Smooth muscle cell (in vitro differentiated cells): ENCODE results near the gene FBXO28. TPM values are rescaled to one million over a fixed set of nuclear protein-coding genes. Genes with fewer than 3 reads are reported as not detected.

Experiments
- DNase-seq: peaks from one replicate; lab custom pipeline; 2025; ENCODE audit not compliant: unreplicated experiment; lab: John Stamatoyannopoulos, UW
- H2AFZ ChIP-seq: fragments of 200-600 bp; sonication (generic); 2 replicates; pipeline ENCODE4 v1.6.0; 2016; ENCODE audit warnings: antibody characterized with exemption, low read depth, mild to moderate bottlenecking
- H3F3A ChIP-seq: fragments of 200-600 bp; sonication (generic); 2 replicates; pipeline ENCODE4 v1.6.0; 2017; ENCODE audit warnings: antibody characterized with exemption, low read depth
- H3K27ac ChIP-seq: fragments of 200-600 bp; sonication (generic); 2 replicates; pipeline ENCODE4 v1.5.1; 2016; ENCODE audit warnings: low read depth, mild to moderate bottlenecking
- H3K27me3 ChIP-seq: fragments of 200-600 bp; sonication (generic); 2 replicates; pipeline ENCODE4 v1.6.1; 2016; ENCODE audit warnings: low read depth, mild to moderate bottlenecking
- H3K36me3 ChIP-seq: fragments of 200-600 bp; sonication (generic); 2 replicates; pipeline ENCODE4 v1.5.1; 2016; ENCODE audit warnings: low read depth
- H3K4me1 ChIP-seq: fragments of 200-600 bp; sonication (generic); 2 replicates; pipeline ENCODE4 v1.5.1; 2016; ENCODE audit warnings: low read depth
- H3K4me2 ChIP-seq: fragments of 200-600 bp; sonication (generic); 2 replicates; pipeline ENCODE4 v1.6.0; 2016; ENCODE audit warnings: mild to moderate bottlenecking
- H3K4me3 ChIP-seq: fragments of 200-600 bp; sonication (generic); 2 replicates; pipeline ENCODE4 v1.5.1; 2016; ENCODE audit warnings: mild to moderate bottlenecking
- H3K79me2 ChIP-seq: fragments of 200-600 bp; sonication (generic); 2 replicates; pipeline ENCODE4 v1.6.0; 2016; ENCODE audit warnings: low read depth, mild to moderate bottlenecking
- H3K9ac ChIP-seq: fragments of 200-600 bp; sonication (generic); 2 replicates; pipeline ENCODE4 v1.6.0; 2016; ENCODE audit warnings: low read depth
- H3K9me3 ChIP-seq: fragments of 200-600 bp; sonication (generic); replicated peaks from 2 replicates; pipeline ENCODE4 v1.5.1; 2016; ENCODE audit warnings: low read depth
- H4K20me1 ChIP-seq: fragments of 200-600 bp; sonication (generic); 2 replicates; pipeline ENCODE4 v1.6.0; 2016; ENCODE audit warnings: low read depth
- WGBS: methylation state at CpG from one replicate; pipeline ENCODE4 v1.1.7; 2016; ENCODE audit warnings: low lambda C conversion rate; 5-methylcytosine and 5-hydroxymethylcytosine counted together
- polyA plus RNA-seq: library from polyadenylated mRNA; unstranded; fragments of >200 nt; fragmentation: Nextera tagmentation; extraction: Ambion mirVana; gene quantifications from 2 replicates; pipeline ENCODE4 v1.2.1, GENCODE V29; 2016
- total RNA-seq: library from RNA; depleted of rRNA; stranded (reverse); fragments of >200 nt; gene quantifications from 2 replicates; pipeline ENCODE4 v1.2.3, GENCODE V29; 2014
- TF ChIP-seq, protein P1 (sequence below): fragments of 200-600 bp; sonication (generic); IDR thresholded peaks from 2 replicates; pipeline ENCODE4 v1.5.1; 2017; ENCODE audit warnings: borderline replicate concordance, mild to moderate bottlenecking, antibody characterized with exemption; ENCODE audit not compliant: insufficient read depth, poor library complexity, severe bottlenecking

Gene FBXO28
- total and polyA plus RNA-seq, 2 experiments from 2014 or later: 9.6 to 37.0 TPM

DNA sequence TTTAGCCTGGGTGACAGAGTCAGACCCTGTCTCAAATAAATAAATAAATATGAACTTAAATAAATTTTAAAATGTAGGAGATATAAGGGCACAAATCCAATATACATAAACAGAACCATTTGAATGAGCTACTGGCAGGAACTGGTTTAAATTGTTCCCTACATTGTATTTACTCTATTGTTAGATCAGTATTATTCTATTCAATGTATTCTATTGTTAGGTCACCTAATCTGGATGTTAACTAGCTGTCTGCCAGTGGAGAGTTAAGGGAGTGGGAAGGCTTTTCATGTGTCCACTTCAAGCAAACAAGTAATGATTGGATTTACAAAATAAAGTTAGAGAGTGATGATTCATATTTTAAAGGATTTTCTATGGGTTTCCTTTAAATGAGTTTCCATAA lies 4.9 kb upstream of the FBXO28 start:
- peaks cover 3% of the 10 kb centered on the region for H3K4me1 ChIP-seq
- no peaks in the 10 kb centered on the region for H3F3A ChIP-seq
- peaks cover 6% of the 10 kb centered on the region for H3K79me2 ChIP-seq
- H4K20me1 ChIP-seq: no peaks in the 10 kb centered on the region
- TF ChIP-seq, protein P1, sequence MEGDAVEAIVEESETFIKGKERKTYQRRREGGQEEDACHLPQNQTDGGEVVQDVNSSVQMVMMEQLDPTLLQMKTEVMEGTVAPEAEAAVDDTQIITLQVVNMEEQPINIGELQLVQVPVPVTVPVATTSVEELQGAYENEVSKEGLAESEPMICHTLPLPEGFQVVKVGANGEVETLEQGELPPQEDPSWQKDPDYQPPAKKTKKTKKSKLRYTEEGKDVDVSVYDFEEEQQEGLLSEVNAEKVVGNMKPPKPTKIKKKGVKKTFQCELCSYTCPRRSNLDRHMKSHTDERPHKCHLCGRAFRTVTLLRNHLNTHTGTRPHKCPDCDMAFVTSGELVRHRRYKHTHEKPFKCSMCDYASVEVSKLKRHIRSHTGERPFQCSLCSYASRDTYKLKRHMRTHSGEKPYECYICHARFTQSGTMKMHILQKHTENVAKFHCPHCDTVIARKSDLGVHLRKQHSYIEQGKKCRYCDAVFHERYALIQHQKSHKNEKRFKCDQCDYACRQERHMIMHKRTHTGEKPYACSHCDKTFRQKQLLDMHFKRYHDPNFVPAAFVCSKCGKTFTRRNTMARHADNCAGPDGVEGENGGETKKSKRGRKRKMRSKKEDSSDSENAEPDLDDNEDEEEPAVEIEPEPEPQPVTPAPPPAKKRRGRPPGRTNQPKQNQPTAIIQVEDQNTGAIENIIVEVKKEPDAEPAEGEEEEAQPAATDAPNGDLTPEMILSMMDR: no peak
- no peaks in the 10 kb centered on the region for H3K36me3 ChIP-seq
- H3K9me3 ChIP-seq: no peaks in the 10 kb centered on the region
- no peak overlapping the region for H3K9ac ChIP-seq
- H2AFZ ChIP-seq: no peak overlapping the region
- peaks cover 20% of the 10 kb centered on the region for H3K27me3 ChIP-seq
- H3K4me2 ChIP-seq: no peak overlapping the region
- no peak overlapping the region for H3K4me3 ChIP-seq
- H3K27ac ChIP-seq: no peak overlapping the region
- DNase-seq: no peak

DNA sequence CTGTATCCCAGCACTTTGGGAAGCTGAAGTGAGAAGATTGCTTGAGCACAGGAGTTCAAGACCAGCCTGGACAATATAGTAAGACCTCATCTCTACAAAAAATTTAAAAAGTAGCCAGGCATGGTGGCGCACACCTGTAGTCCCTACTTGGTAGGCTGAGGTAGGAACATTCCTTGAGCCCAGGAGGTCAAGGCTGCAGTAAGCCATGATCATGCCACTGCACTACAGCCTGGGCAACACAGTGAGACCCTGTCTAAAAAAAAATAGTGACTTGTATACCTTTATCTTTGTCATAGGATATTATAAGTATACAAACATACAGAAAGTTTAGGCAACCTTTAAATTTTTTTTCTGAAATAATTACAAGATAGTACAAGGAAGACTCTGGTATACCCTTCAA lies 3.9 kb upstream of the FBXO28 start:
- Histone ChIP-seq H3K4me2 (no peak overlapping the region), H3K4me3 (no peak overlapping the region), H2AFZ (no peak overlapping the region), H3K27me3 (peaks cover 18% of the 10 kb centered on the region), H3K9me3 (no peaks in the 10 kb centered on the region), H4K20me1 (peaks cover 2% of the 10 kb centered on the region), H3F3A (no peaks in the 10 kb centered on the region), H3K9ac (no peak overlapping the region), H3K4me1 (peaks cover 3% of the 10 kb centered on the region), H3K36me3 (no peaks in the 10 kb centered on the region), H3K79me2 (peaks cover 16% of the 10 kb centered on the region), H3K27ac (no peak overlapping the region)
- no peak for DNase-seq
- WGBS: 100% methylated on average over 1 of the region's 1 CpG
- TF ChIP-seq, protein P1: no peak

DNA sequence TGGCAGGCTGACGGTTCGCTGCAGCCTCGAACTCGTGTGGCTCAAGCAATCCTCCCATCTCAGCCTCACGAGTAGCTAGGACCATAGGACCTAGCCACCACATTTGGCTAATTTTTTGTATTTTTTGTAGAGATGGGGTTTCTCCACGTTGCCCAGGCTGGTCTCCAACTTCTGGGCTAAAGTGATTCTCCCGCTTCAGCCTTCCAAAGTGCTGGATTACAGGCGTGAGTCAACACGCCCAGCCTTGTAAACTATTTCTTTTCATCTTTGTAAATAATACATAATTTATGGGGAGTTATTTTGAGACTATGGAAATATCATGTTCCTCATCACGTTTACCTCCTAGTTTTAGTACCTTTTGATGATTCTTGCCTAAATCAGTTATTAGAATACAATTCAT lies 906 bp upstream of the FBXO28 start:
- no peak overlapping the region for H3K4me3 ChIP-seq
- 74% methylated on average over 10 of the region's 10 CpGs for WGBS
- H3K4me1 ChIP-seq: peaks cover 19% of the 10 kb centered on the region
- H2AFZ ChIP-seq: no peak overlapping the region
- H4K20me1 ChIP-seq: peaks cover 29% of the 10 kb centered on the region
- H3K27ac ChIP-seq: no peak overlapping the region
- no peaks in the 10 kb centered on the region for H3F3A ChIP-seq
- no peak for DNase-seq
- no peak overlapping the region for H3K4me2 ChIP-seq
- TF ChIP-seq, protein P1: no peak
- H3K9me3 ChIP-seq: no peaks in the 10 kb centered on the region
- peaks cover 47% of the 10 kb centered on the region for H3K79me2 ChIP-seq
- no peak overlapping the region for H3K9ac ChIP-seq
- H3K36me3 ChIP-seq: no peaks in the 10 kb centered on the region
- peaks cover 14% of the 10 kb centered on the region for H3K27me3 ChIP-seq

DNA sequence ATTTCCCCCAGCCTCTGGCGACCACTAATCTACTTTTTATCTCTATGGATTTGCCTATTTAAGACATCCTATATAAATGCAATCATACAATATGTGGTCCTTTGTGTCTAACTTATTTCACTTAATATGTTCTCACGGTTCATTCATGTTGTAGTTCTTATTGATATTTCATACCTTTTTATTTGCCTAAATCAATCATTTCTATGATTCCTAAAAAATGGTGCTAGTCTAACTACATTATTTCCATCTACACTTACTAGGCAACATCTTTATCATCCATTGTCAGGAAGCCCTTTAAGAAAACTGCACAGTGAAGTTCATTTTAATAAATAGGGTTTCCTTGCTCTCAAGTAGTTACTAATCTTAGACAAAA lies 380 bp upstream of the FBXO28 start:
- peak overlapping the region; percentile 95 for H3K4me3 ChIP-seq

More for the DNA sequence above, 380 bp upstream of the FBXO28 start:
- Histone ChIP-seq H2AFZ (peak overlapping the region; percentile 94), H4K20me1 (peaks cover 34% of the 10 kb centered on the region), H3K27ac (peak overlapping the region; percentile 71), H3K79me2 (peaks cover 52% of the 10 kb centered on the region), H3K9me3 (no peaks in the 10 kb centered on the region), H3K4me2 (peak overlapping the region; percentile 94), H3K27me3 (peaks cover 14% of the 10 kb centered on the region), H3K9ac (peak overlapping the region; percentile 96), H3K36me3 (no peaks in the 10 kb centered on the region), H3F3A (no peaks in the 10 kb centered on the region), H3K4me1 (peaks cover 19% of the 10 kb centered on the region)
- WGBS: 71% methylated on average over 2 of the region's 2 CpGs
- TF ChIP-seq, protein P1: no peak
- DNase-seq: no peak
